Activated CD4-positive, alpha-beta T cell treated with anti-CD3 and anti-CD28 coated beads, Interleukin-2, amount 50 U/mL, for 4 hours (primary cell): ENCODE measurements around the gene RSRC2.
"Not testable (repeated sequence)": the region's sequence is repeated elsewhere in the genome, so short reads cannot be mapped to it uniquely, and the experiment has no call there.

ENCODE experiments used
- DNase-seq, 2 experiments: peaks; one replicate each; pipeline ENCODE4 v3.0.0-alpha.2; 2020

RSRC2 gene

DNA sequence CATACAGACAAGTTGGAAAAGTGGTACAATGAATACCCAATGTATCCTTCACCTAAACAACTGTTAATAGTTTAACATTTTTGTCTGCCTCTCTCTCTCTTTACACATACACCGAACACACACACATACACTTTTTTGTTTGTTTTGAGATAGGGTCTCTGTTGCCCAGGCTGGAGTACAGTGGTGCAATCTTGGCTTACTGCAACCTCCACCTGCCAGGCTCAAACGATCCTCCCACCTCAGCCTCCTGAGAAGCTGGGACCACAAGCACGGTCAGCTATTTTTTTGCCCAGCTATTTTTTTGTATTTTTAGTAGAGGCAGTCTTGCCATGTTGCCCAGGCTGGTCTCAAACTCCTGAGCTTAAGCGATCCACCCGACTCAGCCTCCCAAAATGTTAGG is 42.8 kb downstream of the RSRC2 start:
- DNase-seq = no peak

DNA sequence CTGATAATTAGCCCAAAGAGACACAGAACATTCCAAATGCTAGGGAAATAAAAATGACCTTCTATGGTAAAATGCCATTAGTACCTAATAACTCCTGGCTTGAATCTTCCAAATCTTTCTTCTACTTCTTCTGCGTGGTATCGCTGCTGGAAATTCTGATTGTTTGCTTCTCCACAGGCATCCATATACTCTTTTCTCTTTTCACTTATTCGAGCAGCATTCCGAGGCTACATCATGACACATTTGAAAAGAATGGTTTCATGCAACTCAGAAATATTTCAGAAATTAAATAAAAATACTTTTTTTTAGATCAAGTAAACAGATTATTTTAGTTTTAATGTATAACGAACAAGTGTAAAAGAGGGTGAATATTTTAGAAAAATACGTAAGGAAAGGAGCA is 44.9 kb downstream of the RSRC2 start:
- no peak for DNase-seq

DNA sequence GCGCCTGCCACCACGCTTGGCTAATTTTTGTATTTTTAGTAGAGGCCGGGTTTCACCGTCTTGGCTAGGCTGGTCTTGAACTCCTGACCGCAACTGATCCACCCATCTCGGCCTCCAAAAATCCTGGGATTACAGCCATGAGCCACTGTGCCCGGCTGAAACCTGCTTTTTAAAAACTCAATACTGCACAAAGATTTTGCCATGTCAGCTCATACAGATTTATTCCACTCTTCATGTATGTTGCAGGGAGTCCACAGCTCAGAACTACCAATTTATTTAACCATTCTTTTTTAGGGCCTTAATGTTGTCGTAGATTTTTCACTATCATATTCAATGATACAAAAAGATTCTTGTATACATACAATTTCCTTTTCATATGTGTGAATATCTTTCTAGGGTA is 46.0 kb downstream of the RSRC2 start:
- DNase-seq = no peak

DNA sequence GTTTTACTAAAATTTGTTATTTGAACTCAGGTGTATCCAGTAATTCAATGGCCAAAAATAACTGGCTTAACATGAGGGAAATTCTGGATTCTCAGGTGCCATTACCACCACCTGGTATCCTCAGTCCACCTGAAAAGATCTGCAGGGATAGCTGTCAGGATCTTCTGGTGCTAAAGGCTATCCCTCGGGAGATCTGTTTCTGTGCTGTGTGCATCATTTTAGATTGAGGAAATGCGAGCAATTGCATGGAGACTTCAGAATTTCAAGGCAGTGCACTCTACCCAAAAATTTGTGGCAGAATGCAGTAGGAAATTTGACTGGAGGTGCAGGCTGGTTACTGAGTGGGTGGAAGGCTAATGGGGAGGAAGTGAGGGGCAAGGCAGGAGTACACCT is 52.4 kb downstream of the RSRC2 start:
- no peak for DNase-seq

DNA sequence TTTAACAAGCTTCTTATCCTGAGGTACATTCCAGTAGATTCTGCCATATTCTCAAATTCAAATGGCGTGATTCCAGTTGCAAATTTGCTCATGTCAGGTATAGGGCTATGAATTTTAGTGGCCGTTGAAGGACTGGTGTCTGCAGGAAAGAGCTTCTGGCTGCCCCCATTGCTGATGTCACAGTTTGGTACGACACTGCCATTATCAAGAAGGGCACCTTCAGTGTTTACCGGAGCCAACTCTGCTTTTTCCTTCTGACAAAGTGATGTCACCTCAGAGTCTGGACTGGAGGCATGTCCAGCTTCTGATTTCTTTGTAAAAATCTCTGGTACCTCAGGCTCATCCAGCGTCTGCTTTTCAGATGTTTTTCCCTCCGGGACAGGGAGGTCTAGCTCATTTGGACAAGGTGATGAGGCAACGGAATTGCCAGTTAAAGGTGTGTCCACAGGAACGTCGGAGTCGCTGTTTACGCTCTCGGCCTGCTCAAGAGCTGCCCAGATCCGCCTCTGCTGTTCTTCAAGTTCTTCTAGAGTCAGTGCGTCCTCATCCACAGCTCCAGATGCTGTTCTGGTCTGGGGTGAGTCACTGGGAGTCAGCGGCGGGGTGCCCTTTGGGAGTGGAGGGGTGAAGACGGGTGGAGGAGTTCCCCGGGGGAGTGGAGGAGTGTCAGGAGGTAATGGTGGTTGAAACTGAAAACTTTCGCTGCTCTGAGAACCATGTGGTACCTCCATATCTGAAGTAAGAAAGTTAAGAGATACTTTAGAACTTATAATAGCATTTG is 53.0 kb downstream of the RSRC2 start:
- peak in 1 of 2 experiments; percentile 10 for DNase-seq

DNA sequence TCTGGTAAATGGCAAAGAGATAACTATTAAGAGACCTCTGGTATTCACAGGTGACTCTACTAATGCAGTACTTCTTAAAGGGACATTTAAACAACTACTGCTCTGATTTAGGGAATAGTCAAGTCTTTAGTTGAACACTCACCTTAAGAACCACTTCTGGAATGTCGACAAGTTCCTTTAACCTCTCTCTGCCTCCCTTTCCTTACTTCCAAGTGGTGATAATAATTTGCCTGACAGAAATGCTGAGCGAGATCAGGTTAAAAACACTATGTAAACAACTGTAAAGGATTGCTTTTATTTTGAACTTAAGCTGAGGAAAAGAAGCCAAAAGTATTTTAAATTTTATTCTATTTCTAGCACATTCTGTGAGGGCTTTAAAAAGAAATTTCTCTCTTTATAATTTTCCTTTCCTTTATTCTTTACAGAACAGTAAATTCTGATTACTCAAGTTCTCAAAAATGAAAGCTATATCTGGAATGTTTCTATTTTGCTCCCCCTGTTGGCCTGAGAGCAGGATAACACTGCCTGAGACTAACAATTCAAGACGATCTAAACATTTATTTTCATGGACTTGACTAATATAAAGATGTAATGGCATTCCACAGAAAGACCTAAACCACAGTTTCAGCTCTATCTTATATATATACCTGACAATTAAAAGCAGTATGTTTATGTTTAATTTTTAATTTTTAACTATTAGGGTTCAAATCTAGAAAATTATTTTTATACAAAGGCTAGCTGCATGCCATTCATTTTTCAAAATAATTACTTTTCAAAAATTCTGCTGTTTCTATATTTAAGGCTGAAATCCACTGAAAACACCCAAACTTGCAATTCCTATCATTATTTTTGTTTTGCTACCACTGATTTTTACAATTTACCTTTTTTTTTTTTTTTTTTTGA is 55.2 kb downstream of the RSRC2 start:
- DNase-seq = no peak

DNA sequence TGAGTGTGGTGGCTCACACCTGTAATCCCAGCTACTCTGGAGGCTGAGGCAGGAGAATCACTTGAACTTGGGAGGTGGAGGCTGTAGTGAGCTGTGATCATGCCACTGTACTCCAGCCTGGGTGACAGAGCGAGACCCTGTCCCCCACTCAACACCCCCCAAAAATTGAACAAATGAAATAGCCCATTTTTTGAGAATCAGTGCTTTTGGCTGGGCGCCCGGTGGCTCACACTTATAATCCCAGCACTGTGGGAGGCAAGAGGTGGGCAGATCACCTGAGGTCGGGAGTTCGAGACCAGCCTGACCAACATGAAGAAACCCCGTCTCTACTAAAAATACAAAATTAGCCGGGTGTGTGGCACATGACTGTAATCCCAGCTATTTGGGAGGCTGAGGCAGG is 56.2 kb downstream of the RSRC2 start:
- not testable (repeated sequence) for DNase-seq

DNA sequence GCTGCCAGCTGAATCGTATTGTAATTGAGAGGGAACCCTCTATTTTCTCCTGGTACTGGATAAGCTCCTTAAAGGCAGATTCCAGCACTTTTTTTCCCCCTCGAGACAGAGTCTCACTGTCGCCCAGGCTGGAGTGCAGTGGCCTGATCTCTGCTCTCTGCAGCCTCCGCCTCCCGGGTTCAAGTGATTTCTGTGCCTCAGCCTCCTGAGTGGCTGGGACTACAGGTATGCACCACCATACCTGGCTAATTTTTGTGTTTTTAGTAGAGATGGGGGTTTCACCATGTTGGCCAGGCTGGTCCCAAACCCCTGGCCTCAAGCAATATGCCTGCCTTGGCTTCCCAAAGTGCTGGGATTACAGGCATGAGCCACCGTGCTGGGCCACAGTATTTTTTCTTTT is 56.9 kb downstream of the RSRC2 start:
- not testable (repeated sequence) for DNase-seq

DNA sequence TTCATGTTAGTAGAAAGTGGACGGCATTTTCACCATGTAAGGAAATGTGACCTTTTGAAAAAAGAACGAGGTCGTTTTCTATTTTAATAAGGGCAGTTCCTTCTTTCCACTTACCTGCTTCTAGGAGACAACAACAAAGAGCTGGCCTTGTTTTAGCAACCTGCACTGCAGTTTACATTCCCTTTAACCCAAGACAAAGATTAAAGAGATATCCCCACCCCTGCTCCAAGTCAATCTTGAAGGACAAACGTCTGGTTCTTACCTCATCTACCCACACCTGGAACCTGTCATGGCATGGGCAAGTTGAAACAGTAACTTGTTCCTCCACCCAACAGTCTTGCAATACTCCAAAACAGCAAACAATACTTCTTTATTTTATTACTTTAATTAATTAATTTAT is 58.8 kb downstream of the RSRC2 start:
- DNase-seq = no peak

DNA sequence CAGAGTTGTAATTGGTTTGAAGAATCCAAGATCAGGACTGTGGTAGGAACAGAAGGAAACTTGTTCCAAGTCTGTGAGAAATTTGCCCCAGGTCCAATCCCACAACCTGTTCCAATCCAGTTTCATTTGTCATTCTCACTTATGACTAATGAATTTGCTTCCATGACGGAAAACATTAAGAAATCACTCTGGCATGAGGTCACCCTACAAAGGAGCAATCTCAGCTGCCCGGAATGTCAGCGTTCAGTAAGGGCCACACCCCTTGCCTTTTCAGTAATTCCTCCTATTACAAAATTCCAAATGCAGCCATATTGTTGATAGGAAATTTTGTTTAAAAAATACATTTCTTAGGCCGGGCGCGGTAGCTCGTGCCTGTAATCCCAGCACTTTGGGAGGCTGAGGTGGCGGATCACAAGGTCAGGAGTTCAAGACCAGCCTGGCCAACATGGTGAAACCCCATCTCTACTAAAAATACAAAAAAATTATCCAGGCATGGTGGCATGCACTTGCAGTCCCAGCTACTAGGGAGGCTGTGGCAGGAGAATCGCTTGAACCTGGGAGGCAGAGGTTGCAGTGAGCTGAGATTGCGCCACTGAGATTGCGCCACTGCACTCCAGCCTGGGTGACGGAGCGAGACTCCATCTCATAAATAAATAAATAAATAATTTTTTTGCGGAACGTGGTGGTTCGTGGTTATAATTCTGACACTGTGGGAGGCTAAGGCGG is 62.3 kb downstream of the RSRC2 start:
- not testable (repeated sequence) for DNase-seq

DNA sequence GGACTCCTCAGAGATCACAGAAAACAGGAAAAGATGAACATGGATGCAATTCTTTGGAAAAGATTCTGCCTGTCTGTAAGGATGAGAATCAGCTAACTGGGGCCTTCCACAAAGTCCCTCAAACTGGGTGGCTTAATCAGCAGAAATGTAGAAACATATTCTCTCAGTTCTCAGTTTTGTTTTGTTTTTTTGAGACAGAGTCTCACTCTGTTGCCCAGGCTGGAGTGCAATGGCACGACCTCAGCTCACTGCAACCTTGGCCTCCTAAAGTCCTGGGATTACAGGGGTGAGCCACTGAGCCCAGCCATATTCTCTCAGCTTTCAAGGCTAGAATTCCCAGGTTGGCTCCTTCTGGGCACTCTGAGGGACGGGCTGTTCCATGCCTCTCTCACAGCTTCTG is 66.1 kb downstream of the RSRC2 start:
- DNase-seq = no peak

DNA sequence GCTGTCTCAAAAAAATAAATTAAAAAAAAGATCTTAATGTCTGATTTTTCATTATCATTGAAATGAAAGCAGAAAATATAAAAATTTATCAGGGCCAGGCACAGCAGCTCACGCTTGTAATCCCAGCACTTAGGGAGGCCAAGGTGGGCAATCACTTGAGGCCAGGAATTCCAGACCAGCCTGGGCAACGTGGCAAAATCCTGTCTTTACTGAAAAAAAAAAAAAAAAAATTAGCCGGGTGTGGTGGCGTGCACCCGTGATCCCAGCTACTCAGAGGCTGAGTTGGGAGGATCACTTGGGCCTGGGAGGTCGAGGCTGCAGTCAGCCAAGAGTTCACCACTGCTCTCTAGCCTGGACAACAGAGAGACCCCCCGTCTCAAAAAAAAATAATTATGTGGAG is 66.7 kb downstream of the RSRC2 start:
- DNase-seq = no peak

DNA sequence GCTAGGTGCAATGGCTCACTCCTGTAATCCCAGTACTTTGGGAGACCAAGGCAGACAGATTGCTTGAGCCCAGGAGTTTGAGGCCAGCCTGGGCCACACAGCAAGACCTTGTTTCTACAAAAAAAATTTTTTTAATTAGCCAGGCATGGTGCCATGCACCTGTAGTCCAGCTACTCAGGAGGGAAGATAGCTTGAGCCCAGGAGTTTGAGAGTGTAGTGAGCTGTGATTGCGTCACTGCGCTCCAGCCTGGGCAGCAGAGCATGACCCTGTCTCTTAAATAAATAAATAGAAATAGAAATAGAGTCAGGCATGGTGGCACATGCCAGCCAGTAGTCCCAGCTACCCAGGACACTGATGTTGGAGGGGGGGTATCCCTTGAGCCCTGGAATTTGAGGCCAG is 67.5 kb downstream of the RSRC2 start:
- DNase-seq = no peak

DNA sequence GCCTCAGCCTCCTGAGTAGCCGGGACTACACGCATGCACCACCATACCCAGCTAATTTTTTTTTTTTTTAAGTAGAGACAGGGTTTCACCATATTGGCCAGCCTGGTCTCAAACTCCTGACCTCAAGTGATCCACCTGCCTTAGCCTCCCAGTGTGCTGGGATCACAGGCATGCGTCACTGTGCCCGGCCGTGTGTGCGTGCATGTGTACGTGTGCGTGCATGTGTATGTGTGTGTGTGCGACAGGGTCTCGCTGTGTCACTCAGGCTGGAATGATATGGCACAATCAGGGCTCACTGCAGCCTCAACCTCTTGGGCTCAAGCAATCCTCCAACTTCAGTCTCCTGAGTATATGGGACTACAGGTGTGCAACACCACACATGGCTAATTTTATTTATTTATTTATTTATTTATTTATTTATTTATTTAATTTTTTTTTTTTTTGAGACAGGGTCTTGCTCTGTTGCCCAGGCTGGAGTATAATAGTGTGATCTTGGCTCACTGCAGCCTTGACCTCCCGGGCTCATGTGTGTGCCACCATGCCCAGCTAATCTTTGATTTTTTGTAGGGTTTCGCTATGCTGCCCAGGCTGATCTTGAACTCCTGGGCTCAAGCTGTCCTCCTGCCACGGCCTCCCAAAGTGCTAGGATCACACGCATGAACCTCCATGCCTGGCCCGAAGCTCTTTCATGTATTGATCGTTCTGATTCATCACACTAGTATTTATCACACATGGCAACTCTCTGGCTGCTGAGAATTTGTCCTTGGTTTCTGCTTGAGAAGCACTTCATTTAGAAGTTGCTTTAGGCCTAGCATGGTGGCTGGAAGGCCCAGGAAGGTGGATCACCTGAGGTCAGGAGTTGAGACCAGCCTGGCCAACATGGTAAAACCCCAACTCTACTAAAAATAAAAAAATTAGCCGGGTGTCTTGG is 68.4 kb downstream of the RSRC2 start:
- DNase-seq = no peak

DNA sequence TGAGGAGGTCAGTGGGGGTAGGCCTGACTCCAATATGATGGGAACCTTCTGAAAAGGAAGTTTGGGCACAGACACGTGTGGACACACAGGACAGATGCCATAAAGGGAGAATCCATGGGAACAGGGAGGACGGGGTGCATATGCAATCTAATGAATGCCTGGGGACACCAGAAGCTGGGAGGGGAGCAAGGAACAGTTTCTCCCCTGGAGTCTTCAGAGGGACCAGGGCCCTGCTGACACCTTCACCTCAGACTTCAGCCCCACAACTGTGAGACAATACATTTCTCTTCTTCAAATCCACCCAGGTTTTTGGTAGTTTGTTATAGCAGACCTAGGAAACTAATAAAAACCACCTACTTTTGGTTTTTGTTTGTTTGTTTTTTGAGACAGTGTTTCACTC is 69.1 kb downstream of the RSRC2 start:
- no peak for DNase-seq

DNA sequence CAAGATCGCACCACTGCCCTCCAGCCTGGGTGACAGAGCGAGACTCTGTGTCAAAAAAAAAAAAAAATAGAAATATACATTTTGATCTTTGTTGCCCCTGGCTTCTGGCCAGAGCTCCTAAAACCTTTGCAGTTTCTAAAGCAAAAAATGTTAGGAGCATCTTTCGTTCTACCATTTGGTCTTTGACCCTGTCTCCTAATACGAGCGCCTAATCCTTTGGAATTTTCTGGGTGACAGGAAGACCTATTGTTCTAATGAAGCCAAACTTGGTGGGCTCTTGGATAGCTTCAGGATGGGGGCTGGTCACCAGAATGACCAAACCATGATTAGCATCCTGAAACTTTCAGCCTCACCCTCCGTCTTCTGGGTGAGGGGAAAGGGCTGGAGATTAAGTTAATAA is 72.0 kb downstream of the RSRC2 start:
- DNase-seq = no peak

DNA sequence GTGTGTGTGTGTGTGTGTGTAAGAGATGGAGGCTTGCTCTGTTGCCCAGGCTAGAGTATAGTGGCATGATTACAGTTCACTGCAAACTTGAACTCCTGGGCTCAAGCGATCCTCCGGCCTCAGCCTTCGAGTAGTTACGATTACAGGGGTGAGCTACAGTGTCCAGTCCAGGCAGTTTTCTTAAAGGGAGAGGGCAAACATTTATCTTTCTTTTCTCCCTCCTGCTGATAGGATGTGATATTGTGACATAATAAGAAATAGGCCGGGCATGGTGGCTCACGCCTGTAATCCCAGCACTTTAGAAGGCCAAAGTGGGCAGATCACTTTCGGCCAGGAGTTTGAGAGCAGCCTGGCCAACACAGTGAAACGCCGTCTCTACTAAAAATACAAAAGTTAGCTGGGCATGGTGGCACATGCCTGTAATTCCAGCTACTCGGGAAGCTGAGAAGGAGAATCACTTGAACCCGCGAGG is 72.5 kb downstream of the RSRC2 start:
- no peak for DNase-seq
